Panc1 (cell line): ENCODE measurements around the gene TMEM131.

ENCODE experiments used
- CTCF ChIP-seq: fragments of 450-650 bp; IDR thresholded peaks from 2 replicates; pipeline ENCODE4 v1.5.1; 2017; ENCODE audit warnings: mild to moderate bottlenecking
- POLR2AphosphoS5 ChIP-seq: IDR thresholded peaks from 2 replicates; pipeline ENCODE4 v1.6.1; 2012; ENCODE audit warnings: mild to moderate bottlenecking, low read depth, low read length, moderate library complexity
- SIN3A ChIP-seq: IDR thresholded peaks from 2 replicates; pipeline ENCODE4 v1.6.1; 2012; ENCODE audit warnings: low read depth, mild to moderate bottlenecking, low read length, moderate library complexity, borderline replicate concordance; ENCODE audit not compliant: insufficient read depth

- no peak for TF ChIP-seq CTCF
- TF ChIP-seq SIN3A: no peak
- no peak for TF ChIP-seq POLR2AphosphoS5
Observed at GRCh38 chr2:97935719-97936161, 60.0 kb downstream of the TMEM131 start.
